CD1c-positive myeloid dendritic cell (primary cell): Measurements from ENCODE around the gene CNTRL.
"Not testable (repeated sequence)": the region's sequence is repeated elsewhere in the genome, so short reads cannot be mapped to it uniquely, and the experiment has no call there.

Experiments used
- DNase-seq: peaks from one replicate; pipeline ENCODE4 v3.0.0-alpha.2; 2016; ENCODE audit errors: extremely low spot score

Gene CNTRL, protein sequence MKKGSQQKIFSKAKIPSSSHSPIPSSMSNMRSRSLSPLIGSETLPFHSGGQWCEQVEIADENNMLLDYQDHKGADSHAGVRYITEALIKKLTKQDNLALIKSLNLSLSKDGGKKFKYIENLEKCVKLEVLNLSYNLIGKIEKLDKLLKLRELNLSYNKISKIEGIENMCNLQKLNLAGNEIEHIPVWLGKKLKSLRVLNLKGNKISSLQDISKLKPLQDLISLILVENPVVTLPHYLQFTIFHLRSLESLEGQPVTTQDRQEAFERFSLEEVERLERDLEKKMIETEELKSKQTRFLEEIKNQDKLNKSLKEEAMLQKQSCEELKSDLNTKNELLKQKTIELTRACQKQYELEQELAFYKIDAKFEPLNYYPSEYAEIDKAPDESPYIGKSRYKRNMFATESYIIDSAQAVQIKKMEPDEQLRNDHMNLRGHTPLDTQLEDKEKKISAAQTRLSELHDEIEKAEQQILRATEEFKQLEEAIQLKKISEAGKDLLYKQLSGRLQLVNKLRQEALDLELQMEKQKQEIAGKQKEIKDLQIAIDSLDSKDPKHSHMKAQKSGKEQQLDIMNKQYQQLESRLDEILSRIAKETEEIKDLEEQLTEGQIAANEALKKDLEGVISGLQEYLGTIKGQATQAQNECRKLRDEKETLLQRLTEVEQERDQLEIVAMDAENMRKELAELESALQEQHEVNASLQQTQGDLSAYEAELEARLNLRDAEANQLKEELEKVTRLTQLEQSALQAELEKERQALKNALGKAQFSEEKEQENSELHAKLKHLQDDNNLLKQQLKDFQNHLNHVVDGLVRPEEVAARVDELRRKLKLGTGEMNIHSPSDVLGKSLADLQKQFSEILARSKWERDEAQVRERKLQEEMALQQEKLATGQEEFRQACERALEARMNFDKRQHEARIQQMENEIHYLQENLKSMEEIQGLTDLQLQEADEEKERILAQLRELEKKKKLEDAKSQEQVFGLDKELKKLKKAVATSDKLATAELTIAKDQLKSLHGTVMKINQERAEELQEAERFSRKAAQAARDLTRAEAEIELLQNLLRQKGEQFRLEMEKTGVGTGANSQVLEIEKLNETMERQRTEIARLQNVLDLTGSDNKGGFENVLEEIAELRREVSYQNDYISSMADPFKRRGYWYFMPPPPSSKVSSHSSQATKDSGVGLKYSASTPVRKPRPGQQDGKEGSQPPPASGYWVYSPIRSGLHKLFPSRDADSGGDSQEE (N-terminal part only)

DNA sequence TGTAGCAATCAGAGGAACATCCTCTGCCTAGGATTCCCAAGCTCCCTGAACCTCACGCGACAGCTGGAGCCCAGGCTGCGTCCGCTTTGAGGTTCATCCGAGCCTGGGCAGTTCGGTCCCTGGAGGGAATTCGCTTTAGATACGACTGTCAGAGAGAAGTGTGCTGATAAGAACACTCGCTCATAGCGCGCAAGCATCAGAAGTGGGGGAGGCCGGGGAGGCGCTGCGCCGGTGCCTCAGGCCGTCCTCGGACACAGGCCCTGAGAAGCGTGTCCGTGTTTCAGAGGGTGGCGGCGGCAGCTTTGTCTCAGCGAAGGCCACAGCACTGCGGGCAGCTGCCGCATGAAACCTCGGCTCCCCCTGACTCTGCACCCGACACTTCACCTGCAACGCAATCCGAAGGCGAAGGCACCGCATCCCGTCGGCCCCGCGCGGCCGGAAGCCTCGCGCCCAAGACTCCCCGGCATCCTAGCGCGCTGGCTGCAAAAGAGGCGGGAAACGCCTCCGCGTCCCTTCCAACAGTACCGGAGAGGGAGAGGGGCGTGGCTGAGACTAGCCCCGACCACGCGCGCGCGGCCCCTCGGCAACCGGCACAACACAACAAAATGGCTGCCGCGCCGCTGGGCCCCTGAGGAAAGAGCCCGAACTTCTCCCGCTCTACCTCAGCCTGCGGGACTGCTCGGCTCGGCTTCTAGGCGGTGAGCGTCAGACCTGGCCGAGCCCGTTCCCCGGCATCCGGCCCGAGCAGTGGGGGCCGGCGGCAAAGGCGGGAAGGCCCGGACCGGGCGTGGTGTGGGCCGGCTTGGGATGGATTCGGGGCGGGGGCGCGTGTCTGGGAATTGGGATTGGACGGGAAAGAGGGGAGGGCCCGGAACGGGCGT, at the start of gene CNTRL:
Gene CNTRL, plus strand, starts transcription at position 586 of the 881 bp plus-strand sequence. CDS start 13,372 bp downstream, outside the sequence.
- DNase-seq, result peak; percentile 94

GRCh38 chr9:121026260-121026691, 48.5 kb upstream of the CNTRL start:
- no peak for DNase-seq

DNA sequence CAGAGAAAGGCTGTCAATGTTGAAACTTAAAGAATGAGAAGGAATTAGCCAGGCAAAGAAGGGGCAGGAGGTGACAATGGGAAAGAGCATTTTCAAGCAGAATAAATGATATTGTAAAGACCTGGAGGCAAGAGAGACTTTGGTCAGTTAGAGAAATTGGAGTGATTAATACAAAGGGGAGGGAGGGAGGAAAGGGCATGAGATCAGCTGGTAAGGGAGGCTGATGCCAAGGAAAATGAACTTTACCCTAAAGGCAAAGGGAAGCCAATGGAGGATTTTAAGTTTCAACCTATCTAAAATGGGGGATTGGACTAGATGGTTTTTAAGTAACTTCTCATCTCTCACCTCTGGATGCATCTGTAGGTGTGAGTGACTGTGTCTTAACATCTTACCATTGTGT, 48.0 kb upstream of the CNTRL start:
- no peak for DNase-seq

DNA sequence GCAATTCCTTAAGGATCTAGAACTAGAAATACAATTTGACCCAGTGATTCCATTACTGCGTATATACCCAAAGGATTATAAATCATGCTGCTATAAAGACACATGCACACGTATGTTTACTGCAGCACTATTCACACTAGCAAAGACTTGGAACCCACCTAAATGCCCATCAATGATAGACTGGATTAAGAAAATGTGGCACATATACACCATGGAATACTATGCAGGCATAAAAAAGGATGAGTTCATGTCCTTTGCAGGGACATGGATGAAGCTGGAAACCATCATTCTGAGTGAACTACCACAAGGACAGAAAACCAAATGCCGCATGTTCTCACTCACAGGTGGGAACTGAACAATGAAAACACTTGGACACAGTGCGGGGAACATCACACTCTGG, 46.5 kb upstream of the CNTRL start:
- not testable (repeated sequence) for DNase-seq

GRCh38 chr9:121029469-121029868, 45.3 kb upstream of the CNTRL start:
- DNase-seq, result no peak

- no peak for DNase-seq
Observed at GRCh38 chr9:121034529-121034928, 40.2 kb upstream of the CNTRL start.

- not testable (repeated sequence) for DNase-seq
Observed at GRCh38 chr9:121035717-121036116, 39.0 kb upstream of the CNTRL start.

DNA sequence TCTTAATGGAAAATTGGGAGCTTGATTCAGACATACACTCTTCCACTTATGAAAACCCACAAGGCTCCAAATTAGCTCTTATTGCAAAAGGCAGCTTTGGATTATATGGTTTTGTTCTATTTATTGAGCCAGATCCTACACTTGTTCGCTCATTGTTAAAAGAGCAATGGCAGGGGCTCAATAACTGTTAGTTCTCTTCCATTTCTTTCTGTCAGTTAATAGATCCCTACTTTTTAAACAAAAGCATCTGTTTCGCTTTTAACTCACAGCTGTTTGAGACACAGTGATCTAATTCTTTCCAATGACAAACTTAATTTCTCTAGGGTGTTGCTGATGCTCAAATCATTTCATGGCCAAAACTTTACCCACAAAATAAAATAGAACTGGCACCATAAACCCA, 36.4 kb upstream of the CNTRL start:
- DNase-seq, result no peak

DNA sequence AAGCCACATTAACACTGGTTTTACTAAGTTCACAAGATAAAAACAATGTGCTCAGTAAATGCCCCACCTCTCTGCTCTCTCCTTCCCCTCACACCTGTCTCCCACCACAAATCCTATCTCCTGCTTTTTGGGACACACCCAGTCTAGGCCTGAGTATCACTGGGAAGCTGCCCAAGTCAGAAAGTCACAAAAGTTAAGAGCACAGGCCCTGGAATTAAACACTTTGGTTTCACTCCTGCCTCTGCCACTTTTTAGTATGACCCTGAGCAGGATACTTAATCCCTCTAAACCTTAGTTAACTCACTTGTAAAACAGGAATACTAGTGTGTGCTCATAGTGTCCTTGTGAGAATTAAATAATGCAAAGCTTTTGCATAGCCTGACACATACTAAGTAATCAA, 36.0 kb upstream of the CNTRL start:
- no peak for DNase-seq

DNA sequence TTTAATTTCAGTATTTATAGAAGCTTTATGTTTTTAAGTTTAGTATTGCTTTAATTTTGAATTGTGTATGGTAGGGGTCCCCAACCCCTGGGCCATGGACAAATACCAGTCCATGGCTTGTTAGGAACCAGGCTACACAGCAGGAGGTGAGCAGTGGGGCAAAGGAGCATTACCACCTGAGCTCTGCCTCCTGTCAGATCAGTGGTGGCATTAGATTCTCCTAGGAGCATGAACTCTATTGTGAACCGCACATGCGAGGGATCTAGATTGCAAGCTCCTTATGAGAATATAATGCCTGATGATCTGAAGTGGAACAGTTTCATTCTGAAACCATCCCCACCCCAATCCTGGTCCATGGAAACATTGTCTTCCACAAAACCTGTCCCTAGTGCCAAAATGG, 26.6 kb upstream of the CNTRL start:
- DNase-seq, result no peak

GRCh38 chr9:121048618-121049017, 26.1 kb upstream of the CNTRL start:
- no peak for DNase-seq

- no peak for DNase-seq
Observed at GRCh38 chr9:121050128-121050988, 24.4 kb upstream of the CNTRL start, which contains the start of gene C5. Gene C5, minus strand, starts transcription at chr9:121050275. Its CDS starts 29 bp downstream, at chr9:121050246.

GRCh38 chr9:121053544-121053943, 21.2 kb upstream of the CNTRL start:
- no peak for DNase-seq

GRCh38 chr9:121055642-121056143, 19.1 kb upstream of the CNTRL start:
- DNase-seq, result no peak

DNA sequence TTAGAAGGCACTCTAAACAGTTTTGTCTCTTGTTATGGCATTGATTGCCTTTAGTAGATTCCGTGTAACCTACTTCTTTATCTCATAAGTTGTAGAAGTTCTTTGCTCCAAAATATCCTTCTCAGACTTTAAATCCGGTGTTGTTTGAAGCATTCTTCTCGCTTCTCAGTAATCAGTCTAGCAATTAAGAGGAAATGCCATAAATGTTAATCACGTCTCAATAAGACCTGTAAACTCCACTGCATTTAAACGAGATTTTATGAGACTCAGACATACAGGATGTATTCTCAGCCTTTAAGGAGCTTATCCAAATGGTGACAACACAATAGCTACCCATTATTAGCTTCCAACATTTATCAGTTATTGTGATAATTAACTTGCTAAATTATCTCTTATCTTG, 16.9 kb upstream of the CNTRL start:
- DNase-seq, result no peak

- DNase-seq, result no peak
Observed at GRCh38 chr9:121059513-121059912, 15.2 kb upstream of the CNTRL start.

DNA sequence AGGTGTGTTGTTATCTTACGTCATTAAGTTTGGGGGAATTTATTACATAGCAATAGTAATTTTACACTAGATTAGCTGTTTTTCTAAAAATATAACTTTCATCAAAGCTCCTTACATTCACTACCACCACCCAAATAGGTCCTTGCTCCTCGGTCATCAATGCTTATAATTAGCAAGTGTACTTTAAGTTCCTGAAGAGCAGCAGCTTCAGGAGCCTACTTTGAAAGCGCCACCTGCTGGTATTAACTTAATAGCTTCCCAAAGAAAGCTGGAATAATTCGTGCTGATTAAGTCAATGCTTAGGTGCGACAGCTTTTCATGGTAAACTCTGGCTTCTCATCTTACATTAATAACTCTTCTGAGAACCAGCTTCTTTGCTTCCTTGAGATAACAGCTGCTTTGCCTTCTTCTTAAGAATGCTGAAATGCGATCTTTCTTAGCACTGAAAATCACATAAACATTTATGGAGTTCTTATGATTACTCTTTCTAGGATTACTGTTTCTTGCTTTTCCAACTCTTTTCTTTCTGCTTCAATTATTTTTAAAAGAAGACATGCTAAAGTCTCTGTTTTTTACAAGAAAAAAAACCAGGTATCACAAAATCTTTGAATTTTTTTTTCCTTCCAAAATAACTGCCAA, 14.6 kb upstream of the CNTRL start:
- peak; percentile 77 for DNase-seq

- DNase-seq, result no peak
Observed at GRCh38 chr9:121066850-121067249, 7.9 kb upstream of the CNTRL start.

DNA sequence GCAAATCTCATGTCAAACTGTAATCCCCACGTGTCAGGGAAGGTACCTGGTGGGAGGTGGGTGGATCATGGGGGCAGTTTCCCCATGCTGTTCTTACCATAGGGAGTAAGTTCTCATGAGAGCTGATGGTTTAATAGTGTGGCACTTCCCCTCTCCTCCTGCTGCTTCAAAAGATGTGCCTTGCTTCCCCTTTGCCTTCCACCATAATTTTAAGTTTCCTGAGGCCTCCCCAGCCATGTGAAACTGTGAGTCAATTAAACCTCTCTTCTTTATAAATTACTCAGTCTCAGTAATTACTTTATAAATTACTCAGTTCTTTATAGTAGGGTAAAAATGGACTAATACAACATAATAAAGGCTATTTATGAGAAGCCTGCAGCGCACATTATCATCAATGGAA, 7.1 kb upstream of the CNTRL start:
- DNase-seq, result peak; percentile 39
